Calu3 (cell line): ENCODE data around the gene CCT5. TPM values are rescaled to one million over a fixed set of nuclear protein-coding genes. Genes with fewer than 3 reads are reported as not detected.
"Not testable (repeated sequence)": the region's sequence is repeated elsewhere in the genome, so short reads cannot be mapped to it uniquely, and the experiment has no call there.

Experiments used
- BruUV-seq: library from RNA; stranded (reverse); fragments of 400-500 nt; replicated peaks from 2 replicates; lab custom pipeline; 2021; lab: Mats Ljungman, UMichigan
- CTCF ChIA-PET: fragments of 300-600 bp; sonication (Branson Sonifier 250); formaldehyde crosslinking; loops from one replicate; lab custom pipeline; 2022; ENCODE audit warnings: antibody characterized with exemption; lab: Charles Lee
- DNase-seq: peaks from one replicate; pipeline ENCODE4 v3.0.0; 2022
- H3K27ac Mint-ChIP-seq: one replicate; pipeline ENCODE4 v1.8.0; 2022; ENCODE audit warnings: mixed read lengths; ENCODE audit not compliant: unreplicated experiment
- H3K27me3 Mint-ChIP-seq: one replicate; pipeline ENCODE4 v1.8.0; 2022; ENCODE audit warnings: mixed read lengths; ENCODE audit not compliant: unreplicated experiment
- H3K36me3 Mint-ChIP-seq: one replicate; pipeline ENCODE4 v1.8.0; 2022; ENCODE audit warnings: mild to moderate bottlenecking, moderate library complexity, mixed read lengths; ENCODE audit not compliant: insufficient read depth, unreplicated experiment
- H3K4me1 Mint-ChIP-seq: one replicate; pipeline ENCODE4 v1.8.0; 2022; ENCODE audit warnings: mild to moderate bottlenecking, low read depth, mixed read lengths; ENCODE audit not compliant: unreplicated experiment
- H3K4me3 Mint-ChIP-seq: one replicate; pipeline ENCODE4 v1.8.0; 2022; ENCODE audit warnings: mild to moderate bottlenecking, low read depth, moderate library complexity, mixed read lengths; ENCODE audit not compliant: unreplicated experiment
- H3K9me3 Mint-ChIP-seq: one replicate; pipeline ENCODE4 v1.8.0; 2022; ENCODE audit warnings: low read depth, mixed read lengths; ENCODE audit not compliant: unreplicated experiment
- CTCF ChIP-seq: fragments of 200-600 bp; IDR thresholded peaks from one replicate; pipeline ENCODE4 v1.8.0; 2022; ENCODE audit warnings: antibody characterized with exemption; ENCODE audit not compliant: unreplicated experiment
- intact Hi-C: fragments of 100-400 bp; cut with micrococcal nuclease; formaldehyde crosslinking; loops from one replicate; pipeline ENCODE4 v1.10.0; 2022; ENCODE audit not compliant: unreplicated experiment
- total RNA-seq: library from RNA; stranded (reverse); gene quantifications from 2 replicates; pipeline ENCODE4 v1.2.3, GENCODE V29; 2022

Gene CCT5
- total RNA-seq, 1 experiment from 2014 or later = 410 TPM

GRCh38 chr5:10278658-10279279, 28.7 kb downstream of the CCT5 start:
- intact Hi-C loops = no loop called here
- no peak for TF ChIP-seq CTCF
- CTCF ChIA-PET = no interaction called here
- Mint-ChIP-seq H3K4me3 (no peak overlapping the region), H3K4me1 (peaks cover 5% of the 10 kb centered on the region), H3K36me3 (no peaks in the 10 kb centered on the region), H3K27ac (no peak overlapping the region), H3K27me3 (no peaks in the 10 kb centered on the region), H3K9me3 (no peaks in the 10 kb centered on the region)
- DNase-seq = no peak
- no TSS peak for BruUV-seq

- TSS peak; percentile 88 for BruUV-seq
- no peak for TF ChIP-seq CTCF
- H3K4me1 Mint-ChIP-seq = peaks cover 8% of the 10 kb centered on the region
- H3K27me3 Mint-ChIP-seq = no peaks in the 10 kb centered on the region
- no peaks in the 10 kb centered on the region for H3K9me3 Mint-ChIP-seq
- intact Hi-C loops = no loop called here
- CTCF ChIA-PET = no interaction called here
- no peak for DNase-seq
- H3K27ac Mint-ChIP-seq = no peak overlapping the region
- no peak overlapping the region for H3K4me3 Mint-ChIP-seq
- no peaks in the 10 kb centered on the region for H3K36me3 Mint-ChIP-seq
Observed at GRCh38 chr5:10279328-10279727, 29.2 kb downstream of the CCT5 start.

GRCh38 chr5:10279925-10280720, 30.0 kb downstream of the CCT5 start:
- Mint-ChIP-seq H3K36me3 (no peaks in the 10 kb centered on the region), H3K27me3 (no peaks in the 10 kb centered on the region), H3K4me3 (no peak overlapping the region), H3K9me3 (no peaks in the 10 kb centered on the region), H3K4me1 (peaks cover 8% of the 10 kb centered on the region), H3K27ac (no peak overlapping the region)
- no peak for DNase-seq
- CTCF ChIA-PET = no interaction called here
- intact Hi-C loops = loop anchor here (5.0 kb wide), 1 partner anchor 157 kb away; no protein-coding TSS in a partner anchor
- no TSS peak for BruUV-seq
- no peak for TF ChIP-seq CTCF

- CTCF ChIA-PET = interaction anchor here (0.8 to 1.2 kb wide), 10 partner anchors 12 to 344 kb away, joined by 3 to 22 read pairs (median 4); partner anchors contain the start of gene MARCHF6
- H3K36me3 Mint-ChIP-seq = peaks cover 6% of the 10 kb centered on the region
- peaks cover 14% of the 10 kb centered on the region for H3K4me1 Mint-ChIP-seq
- no peaks in the 10 kb centered on the region for H3K9me3 Mint-ChIP-seq
- H3K27me3 Mint-ChIP-seq = no peaks in the 10 kb centered on the region
- intact Hi-C loops = loop anchor here (1.0 to 5.0 kb wide), 5 partner anchors 71 to 344 kb away; no protein-coding TSS in a partner anchor
- no peak overlapping the region for H3K27ac Mint-ChIP-seq
- no peak overlapping the region for H3K4me3 Mint-ChIP-seq
- TF ChIP-seq CTCF = peak; percentile 85
- no TSS peak for BruUV-seq
- DNase-seq = peak; percentile 89
Observed at GRCh38 chr5:10283927-10284635, 34.0 kb downstream of the CCT5 start.

- not testable (repeated sequence) for DNase-seq, BruUV-seq, H3K27me3 Mint-ChIP-seq, H3K9me3 Mint-ChIP-seq, H3K36me3 Mint-ChIP-seq, H3K4me3 Mint-ChIP-seq, H3K27ac Mint-ChIP-seq
- CTCF ChIA-PET = interaction anchor here (0.9 kb wide), 1 partner anchor 25 kb away, joined by 6 read pairs; no protein-coding TSS in a partner anchor
- peaks cover 14% of the 10 kb centered on the region for H3K4me1 Mint-ChIP-seq
- intact Hi-C loops = loop anchor here (2.0 kb wide), 1 partner anchor 69 kb away; no protein-coding TSS in a partner anchor
Observed at GRCh38 chr5:10285362-10285761, 35.3 kb downstream of the CCT5 start.
